Mammary epithelial cell (primary cell): ENCODE measurements around the gene LEMD3.

Experiments used
- EZH2 ChIP-seq: IDR thresholded peaks from 2 replicates; pipeline ENCODE4 v1.6.1; 2012; ENCODE audit warnings: low read length, inconsistent platforms, borderline replicate concordance
- TF ChIP-seq, protein P1 (sequence below), 2 donors: IDR thresholded peaks in 1 of 2; conservative IDR thresholded peaks in 1 of 2; 2 replicates each; pipeline ENCODE4 v1.5.1; 2011 to 2012; ENCODE audit warnings: inconsistent platforms in 2 of 2, low read length in 2 of 2, mild to moderate bottlenecking in 2 of 2, control low read depth in 1 of 2, low read depth in 1 of 2; ENCODE audit not compliant: insufficient read depth in 1 of 2; ENCODE audit errors: extremely low read depth in 1 of 2

DNA sequence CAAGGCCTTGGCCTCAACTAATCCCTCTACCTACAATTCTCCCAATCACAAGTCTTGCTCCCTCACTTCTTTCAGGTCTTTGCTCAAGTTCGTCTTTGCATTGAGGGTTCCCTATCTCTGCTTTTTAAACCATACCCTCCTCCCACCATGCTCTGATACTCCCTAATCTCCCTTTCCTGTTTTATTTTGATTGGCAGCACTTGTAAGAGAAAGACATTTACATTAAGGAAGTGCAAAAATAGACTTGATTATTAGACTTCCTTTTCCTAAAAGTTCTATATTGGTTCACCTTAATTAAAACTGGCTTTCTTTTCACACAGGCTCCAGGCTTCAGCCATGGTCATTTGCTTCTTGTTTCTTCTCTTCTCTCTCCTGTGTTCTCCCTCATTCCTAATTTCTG, 30.0 kb upstream of the LEMD3 start:
- TF ChIP-seq EZH2, result no peak
- TF ChIP-seq, protein P1, sequence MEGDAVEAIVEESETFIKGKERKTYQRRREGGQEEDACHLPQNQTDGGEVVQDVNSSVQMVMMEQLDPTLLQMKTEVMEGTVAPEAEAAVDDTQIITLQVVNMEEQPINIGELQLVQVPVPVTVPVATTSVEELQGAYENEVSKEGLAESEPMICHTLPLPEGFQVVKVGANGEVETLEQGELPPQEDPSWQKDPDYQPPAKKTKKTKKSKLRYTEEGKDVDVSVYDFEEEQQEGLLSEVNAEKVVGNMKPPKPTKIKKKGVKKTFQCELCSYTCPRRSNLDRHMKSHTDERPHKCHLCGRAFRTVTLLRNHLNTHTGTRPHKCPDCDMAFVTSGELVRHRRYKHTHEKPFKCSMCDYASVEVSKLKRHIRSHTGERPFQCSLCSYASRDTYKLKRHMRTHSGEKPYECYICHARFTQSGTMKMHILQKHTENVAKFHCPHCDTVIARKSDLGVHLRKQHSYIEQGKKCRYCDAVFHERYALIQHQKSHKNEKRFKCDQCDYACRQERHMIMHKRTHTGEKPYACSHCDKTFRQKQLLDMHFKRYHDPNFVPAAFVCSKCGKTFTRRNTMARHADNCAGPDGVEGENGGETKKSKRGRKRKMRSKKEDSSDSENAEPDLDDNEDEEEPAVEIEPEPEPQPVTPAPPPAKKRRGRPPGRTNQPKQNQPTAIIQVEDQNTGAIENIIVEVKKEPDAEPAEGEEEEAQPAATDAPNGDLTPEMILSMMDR (conservative IDR thresholded peaks at IDR 0.05 in 1 of 2, IDR thresholded peaks at IDR 0.05 in 1 of 2; ENCODE audit: extremely low read depth in 1 of 2, insufficient read depth in 1 of 2, low read depth in 1 of 2, low read length in 2 of 2), result no peak
